Body of pancreas (tissue), 4 donors: ENCODE measurements around the gene ASAP2.

ENCODE experiments used
- CTCF ChIP-seq, 7 experiments: fragments of 450-650 bp in 4 of 7; fragments of 200-600 bp in 3 of 7; sonication (generic) in 3 of 7; IDR thresholded peaks; one replicate each; pipeline ENCODE4 v1.5.1; 2016 to 2019; ENCODE audit warnings: antibody characterized with exemption in 7 of 7
- POLR2A ChIP-seq, 3 donors: fragments of 450-650 bp; IDR thresholded peaks; one replicate each; pipeline ENCODE4 v1.6.1; 2016; ENCODE audit warnings: antibody characterized with exemption in 3 of 3, mild to moderate bottlenecking in 2 of 3

- no peak for TF ChIP-seq CTCF (IDR thresholded peaks at IDR 0.05)
- TF ChIP-seq POLR2A (IDR thresholded peaks at IDR 0.05): no peak
Measured at GRCh38 chr2:9251154-9252001, 44.8 kb downstream of the ASAP2 start.
